Stimulated activated CD8-positive, alpha-beta memory T cell treated with anti-CD3 and anti-CD28 coated beads, Interleukin-15, amount 100 ng/mL, for 1 hour (primary cell): ENCODE results near the gene DUT.

Experiments
- DNase-seq: peaks from one replicate; pipeline ENCODE4 v3.0.0-alpha.2; 2020; ENCODE audit warnings: low read depth

DUT gene

GRCh38 chr15:48371550-48371949 is 40.3 kb downstream of the DUT start:
- no peak for DNase-seq

GRCh38 chr15:48371961-48372360 is 40.7 kb downstream of the DUT start:
- DNase-seq = no peak

GRCh38 chr15:48373821-48374451 is 42.7 kb downstream of the DUT start:
- DNase-seq = no peak

- DNase-seq = no peak
Observed at GRCh38 chr15:48374472-48374871, 43.2 kb downstream of the DUT start.

GRCh38 chr15:48375767-48376166 is 44.5 kb downstream of the DUT start:
- no peak for DNase-seq

DNA sequence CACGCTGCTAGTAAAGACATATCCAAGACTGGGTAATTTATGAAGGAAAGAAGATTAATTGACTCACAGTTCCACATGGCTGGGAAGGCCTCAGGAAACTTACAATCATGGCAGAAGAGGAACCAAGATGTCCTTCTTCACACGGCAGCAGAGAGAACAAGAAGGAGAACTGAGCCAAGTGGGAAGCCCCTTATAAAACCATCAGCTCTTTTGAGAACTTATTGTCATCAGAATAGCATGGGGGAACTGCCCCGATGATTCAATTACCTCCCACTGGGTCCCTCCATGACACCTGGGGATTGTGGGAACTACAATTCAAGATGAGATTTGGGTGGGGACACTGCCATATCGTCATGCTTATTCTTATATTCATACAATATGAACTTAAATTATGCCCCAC is 49.0 kb downstream of the DUT start:
- no peak for DNase-seq

- no peak for DNase-seq
Observed at GRCh38 chr15:48381861-48382260, 50.6 kb downstream of the DUT start.

GRCh38 chr15:48383031-48383430 is 51.8 kb downstream of the DUT start:
- no peak for DNase-seq

DNA sequence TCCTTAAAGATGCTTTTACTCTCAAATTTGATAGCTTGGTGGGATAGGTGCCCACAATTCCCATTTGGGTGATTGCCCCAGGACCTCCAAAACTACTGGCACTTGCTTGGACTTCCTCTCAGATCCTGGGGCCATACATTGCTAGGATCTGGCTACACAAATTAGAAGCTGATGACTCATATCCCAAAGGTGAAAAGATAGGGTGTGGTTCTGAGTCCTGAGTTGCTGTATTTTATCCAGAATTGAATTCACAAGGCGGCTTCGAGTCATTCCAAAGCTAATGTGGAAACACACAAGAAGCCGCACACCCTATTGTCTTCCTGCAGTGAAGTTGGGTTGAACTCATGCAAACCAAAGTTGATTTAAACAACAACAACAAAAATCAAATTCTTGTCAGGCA is 53.4 kb downstream of the DUT start:
- no peak for DNase-seq

- DNase-seq = no peak
Observed at GRCh38 chr15:48385031-48385830, 54.0 kb downstream of the DUT start.

GRCh38 chr15:48388016-48388851 is 57.0 kb downstream of the DUT start:
- no peak for DNase-seq

GRCh38 chr15:48388910-48389309 is 57.7 kb downstream of the DUT start:
- DNase-seq = no peak

DNA sequence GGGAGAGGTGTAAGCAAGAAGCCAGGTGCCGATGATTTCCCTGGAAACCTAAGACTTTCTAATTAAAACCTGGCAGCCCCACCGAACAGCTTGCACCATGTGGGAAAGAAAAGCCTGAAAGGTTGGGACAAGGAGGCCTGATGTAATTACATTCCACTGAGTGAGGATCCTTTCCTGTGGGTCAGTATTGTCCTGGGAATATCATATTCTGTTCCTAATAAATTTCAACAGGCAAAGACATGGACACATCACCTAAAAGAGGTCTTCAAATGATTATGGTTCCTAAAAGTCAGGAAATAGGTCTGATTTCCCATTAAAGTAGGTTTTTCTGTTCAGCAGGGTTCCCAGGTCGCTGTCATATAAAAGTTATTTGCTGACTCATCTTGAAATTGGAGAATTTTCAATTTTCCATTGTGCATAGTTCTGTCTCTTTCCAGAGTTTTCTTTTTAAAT is 58.5 kb downstream of the DUT start:
- DNase-seq = no peak

GRCh38 chr15:48391950-48392349 is 60.7 kb downstream of the DUT start:
- DNase-seq = no peak

DNA sequence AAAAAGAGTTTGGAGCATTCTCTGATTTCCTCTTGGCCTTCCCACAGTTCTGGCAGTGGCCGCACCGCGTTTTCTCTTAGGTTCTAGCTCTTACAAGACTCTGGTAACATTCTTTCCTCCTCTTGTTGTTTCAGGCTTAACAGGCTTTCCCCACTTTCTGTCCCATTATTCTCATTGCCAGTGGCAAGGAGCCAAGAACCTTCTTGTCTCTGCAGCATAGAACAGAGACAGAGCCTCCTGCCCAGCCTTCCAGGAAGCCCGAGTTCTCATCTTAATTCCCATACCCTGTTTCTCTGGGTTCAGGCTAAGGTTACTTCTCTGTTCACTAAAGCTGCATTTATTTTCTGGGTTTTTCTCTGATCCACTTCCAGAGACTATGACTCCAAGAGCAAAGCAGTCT is 61.1 kb downstream of the DUT start:
- DNase-seq = no peak
